ENCODE measurements around the gene NLGN1. TPM values are rescaled to one million over a fixed set of nuclear protein-coding genes. Genes with fewer than 3 reads are reported as not detected.
"Not testable (repeated sequence)": the region's sequence is repeated elsewhere in the genome, so short reads cannot be mapped to it uniquely, and the experiment has no call there.

The NLGN1 gene
- total and polyA plus RNA-seq, 11 donors: 1.8 to 27.6 (median 15.5) TPM

DNA sequence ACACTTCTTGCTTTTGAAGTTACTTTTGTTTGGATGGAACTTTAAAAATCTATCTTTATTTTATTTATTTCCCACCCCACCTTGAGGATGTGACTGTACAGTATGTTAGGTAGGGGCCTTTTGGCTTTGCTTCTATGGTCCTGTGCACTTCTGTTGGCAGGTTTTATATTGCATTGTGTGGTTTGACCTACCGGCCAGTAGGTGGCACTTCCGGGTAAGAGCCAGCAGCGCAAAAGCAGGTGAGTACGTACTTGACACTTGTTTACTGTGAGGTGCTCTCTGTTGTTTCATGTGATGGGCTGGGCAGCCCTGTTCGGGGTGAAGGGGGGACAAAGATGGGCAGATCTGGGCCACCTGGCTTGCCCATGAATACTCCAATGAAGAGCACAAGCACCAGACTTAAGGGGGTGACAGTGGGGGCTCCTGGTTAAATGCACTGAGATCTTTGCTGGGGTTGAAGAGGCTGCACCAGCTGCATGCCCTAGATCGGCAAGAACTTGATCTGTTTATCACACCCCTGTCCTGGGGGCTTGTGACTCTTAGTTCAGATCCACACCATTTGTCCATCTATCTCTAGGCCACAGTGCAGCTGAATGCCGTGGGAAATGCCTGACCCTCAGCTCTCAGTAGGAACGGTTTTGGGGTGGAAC lies 131.6 kb downstream of the NLGN1 start:
- Histone ChIP-seq H3K4me3 (no peak overlapping the region), H3K36me3 (no peaks in the 10 kb centered on the region), H3K27ac (no peak overlapping the region), H3K4me1 (no peaks in the 10 kb centered on the region), H3K27me3 (no peaks in the 10 kb centered on the region), H3K9me3 (peaks cover 0 to 37% (median 13%) of the 10 kb centered on the region in 12 donors)
- DNase-seq (no peak), ATAC-seq (no peak)
- no peak for TF ChIP-seq POLR2A (IDR thresholded peaks at IDR 0.05)
- peak in 2 of 12 donors; percentile 5 to 11 for TF ChIP-seq CTCF (IDR thresholded peaks at IDR 0.05)
- intact Hi-C loops (cut with DNase I): no loop called here
- WGBS, 4 donors: 43 to 50% (median 49%) methylated on average over 7 to 8 of the region's 8 CpGs

GRCh38 chr3:173531602-173532001 lies 134.1 kb downstream of the NLGN1 start:
- no peak for ATAC-seq
- Histone ChIP-seq H3K4me1 (no peaks in the 10 kb centered on the region), H3K36me3 (no peaks in the 10 kb centered on the region), H3K4me3 (no peak overlapping the region), H3K27me3 (no peaks in the 10 kb centered on the region), H3K27ac (no peak overlapping the region), H3K9me3 (peaks cover 0 to 20% (median 4%) of the 10 kb centered on the region in 12 donors)
- intact Hi-C loops (cut with DNase I): no loop called here
- 90 to 95% (median 92%) methylated on average over 1 of the region's 1 CpG for WGBS, 4 donors
- DNase-seq: no peak
- TF ChIP-seq CTCF (IDR thresholded peaks at IDR 0.05): no peak
- TF ChIP-seq POLR2A (IDR thresholded peaks at IDR 0.05): no peak

DNA sequence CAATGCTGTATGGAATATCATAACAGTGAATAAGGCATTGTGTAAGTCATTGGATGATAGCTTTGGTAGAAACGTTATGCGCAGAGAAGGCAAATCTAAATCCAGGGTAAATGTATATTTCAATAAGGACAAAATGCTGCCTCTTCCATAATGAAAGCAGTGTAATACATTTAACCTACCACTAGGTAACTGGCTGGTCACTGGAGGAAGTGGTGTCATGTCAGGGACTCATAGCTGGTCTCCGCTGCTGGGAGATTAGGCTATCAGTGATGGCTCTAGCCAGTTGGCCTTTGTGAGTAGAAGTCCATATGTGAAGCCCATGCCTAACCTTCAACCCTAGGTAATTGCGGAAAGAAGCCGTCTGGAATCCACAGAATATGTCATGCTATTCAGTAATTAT lies 140.9 kb downstream of the NLGN1 start:
- ATAC-seq: no peak
- no peak for DNase-seq
- H3K27me3 ChIP-seq: no peaks in the 10 kb centered on the region
- no peak overlapping the region for H3K4me3 ChIP-seq
- H3K9me3 ChIP-seq: no peaks in the 10 kb centered on the region
- H3K4me1 ChIP-seq: no peaks in the 10 kb centered on the region
- WGBS, 4 donors: 94 to 99% (median 96%) methylated on average over 5 of the region's 5 CpGs
- intact Hi-C loops (cut with DNase I): no loop called here
- no peak overlapping the region for H3K27ac ChIP-seq
- H3K36me3 ChIP-seq: no peaks in the 10 kb centered on the region
- TF ChIP-seq POLR2A (IDR thresholded peaks at IDR 0.05): no peak
- peak in 3 of 12 donors; percentile 8 to 38 (median 22) for TF ChIP-seq CTCF (IDR thresholded peaks at IDR 0.05)

DNA sequence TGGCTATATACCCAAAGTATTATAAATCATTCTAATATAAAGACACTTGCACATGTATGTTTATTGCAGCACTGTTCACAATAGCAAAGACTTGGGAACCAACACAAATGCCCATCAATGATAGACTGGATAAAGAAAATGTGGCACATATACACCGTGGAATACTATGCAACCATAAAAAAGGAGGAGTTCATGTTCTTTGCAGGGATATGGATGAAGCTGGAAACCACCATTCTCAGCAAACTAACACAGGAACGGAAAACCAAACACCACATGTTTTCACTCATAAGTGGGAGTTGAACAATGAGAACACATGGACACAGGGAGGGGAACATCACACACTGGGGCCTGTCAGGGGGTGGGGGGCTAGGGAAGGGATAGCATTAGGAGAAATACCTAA lies 148.0 kb downstream of the NLGN1 start:
- intact Hi-C loops (cut with DNase I); H3K27ac ChIP-seq; H3K36me3 ChIP-seq; H3K27me3 ChIP-seq; H3K4me3 ChIP-seq; H3K9me3 ChIP-seq; ATAC-seq; H3K4me1 ChIP-seq; DNase-seq: not testable (repeated sequence)
- 83 to 94% (median 87%) methylated on average over 2 of the region's 2 CpGs for WGBS, 4 donors

DNA sequence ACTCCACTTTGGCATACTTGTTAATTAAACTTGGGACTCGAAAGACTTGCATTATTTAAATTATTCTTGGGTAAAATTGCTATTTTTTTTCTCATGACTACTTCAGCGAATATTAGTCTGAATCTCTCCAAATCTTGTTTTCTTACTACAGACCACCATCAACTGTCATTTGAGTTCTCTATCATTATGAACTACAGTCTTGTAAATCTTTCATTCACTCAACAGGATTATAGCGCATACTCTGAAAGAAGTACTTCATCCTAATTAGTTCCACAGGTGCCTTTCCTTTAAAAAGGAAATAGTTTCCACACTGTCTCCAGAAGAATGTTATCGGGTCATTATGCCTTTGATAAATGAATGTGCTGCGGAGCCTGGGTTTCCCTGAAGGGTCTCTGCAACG lies 149.5 kb downstream of the NLGN1 start:
- Histone ChIP-seq H3K4me3 (no peak overlapping the region), H3K9me3 (no peaks in the 10 kb centered on the region), H3K36me3 (no peaks in the 10 kb centered on the region), H3K27ac (no peak overlapping the region), H3K4me1 (no peaks in the 10 kb centered on the region), H3K27me3 (no peaks in the 10 kb centered on the region)
- 82 to 85% (median 84%) methylated on average over 6 of the region's 6 CpGs for WGBS, 4 donors
- intact Hi-C loops (cut with DNase I): no loop called here
- TF ChIP-seq POLR2A (IDR thresholded peaks at IDR 0.05) (no peak), CTCF (IDR thresholded peaks at IDR 0.05) (no peak)
- ATAC-seq (no peak), DNase-seq (no peak)

Data from heart left ventricle (tissue), 16 donors.